ENCODE measurements around the gene EPC2. TPM values are rescaled to one million over a fixed set of nuclear protein-coding genes. Genes with fewer than 3 reads are reported as not detected.

EPC2 gene
- total RNA-seq, 1 experiment from 2014 or later, result 32.4 TPM

DNA sequence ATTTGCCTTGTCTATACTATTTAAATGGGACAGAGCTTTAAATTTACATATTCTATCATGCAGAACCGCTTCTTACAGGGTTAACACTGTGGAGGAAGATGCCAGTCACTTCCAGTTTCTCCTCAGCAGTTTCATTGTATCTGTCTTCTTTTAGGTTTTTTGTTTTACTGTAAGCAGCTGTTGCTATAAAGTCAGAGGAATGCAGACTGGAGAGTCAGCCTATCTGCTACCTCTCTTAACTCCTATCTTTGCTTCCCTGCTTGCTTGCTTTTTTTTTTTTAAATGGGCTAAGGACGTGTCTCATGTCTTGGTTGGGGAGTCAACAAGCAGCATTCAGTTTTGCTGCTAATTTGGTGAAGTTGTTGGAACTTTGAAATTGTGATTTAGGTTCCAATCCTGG, 8.9 kb downstream of the EPC2 start:
- CTCF ChIA-PET, result no interaction called here
- intact Hi-C loops (cut with micrococcal nuclease; ENCODE audit: unreplicated experiment), result no loop called here
- no peak for DNase-seq (ENCODE audit: low spot score)
- POLR2A ChIA-PET (ENCODE audit: low non-redundant PET), result no interaction called here
- no TSS peak for BruUV-seq (replicated peaks)
- H3K4me1 ChIP-seq (ENCODE audit: insufficient read depth, low read length, poor library complexity, severe bottlenecking), result peaks cover 29% of the 10 kb centered on the region
- H3K9me3 ChIP-seq (ENCODE audit: low read depth, low read length, poor library complexity, severe bottlenecking), result no peaks in the 10 kb centered on the region
- no peaks in the 10 kb centered on the region for H3K36me3 ChIP-seq (ENCODE audit: insufficient read depth, low read length, poor library complexity, severe bottlenecking)
- no peak overlapping the region for H3K4me3 ChIP-seq (ENCODE audit: low read depth, low read length, poor library complexity, severe bottlenecking)
- no peaks in the 10 kb centered on the region for H3K27me3 ChIP-seq (replicated peaks; ENCODE audit: insufficient read depth, low read depth, low read length, poor library complexity)
- H3K27ac ChIP-seq (ENCODE audit: low read depth, low read length, poor library complexity, severe bottlenecking), result no peak overlapping the region
- TF ChIP-seq, protein P1, sequence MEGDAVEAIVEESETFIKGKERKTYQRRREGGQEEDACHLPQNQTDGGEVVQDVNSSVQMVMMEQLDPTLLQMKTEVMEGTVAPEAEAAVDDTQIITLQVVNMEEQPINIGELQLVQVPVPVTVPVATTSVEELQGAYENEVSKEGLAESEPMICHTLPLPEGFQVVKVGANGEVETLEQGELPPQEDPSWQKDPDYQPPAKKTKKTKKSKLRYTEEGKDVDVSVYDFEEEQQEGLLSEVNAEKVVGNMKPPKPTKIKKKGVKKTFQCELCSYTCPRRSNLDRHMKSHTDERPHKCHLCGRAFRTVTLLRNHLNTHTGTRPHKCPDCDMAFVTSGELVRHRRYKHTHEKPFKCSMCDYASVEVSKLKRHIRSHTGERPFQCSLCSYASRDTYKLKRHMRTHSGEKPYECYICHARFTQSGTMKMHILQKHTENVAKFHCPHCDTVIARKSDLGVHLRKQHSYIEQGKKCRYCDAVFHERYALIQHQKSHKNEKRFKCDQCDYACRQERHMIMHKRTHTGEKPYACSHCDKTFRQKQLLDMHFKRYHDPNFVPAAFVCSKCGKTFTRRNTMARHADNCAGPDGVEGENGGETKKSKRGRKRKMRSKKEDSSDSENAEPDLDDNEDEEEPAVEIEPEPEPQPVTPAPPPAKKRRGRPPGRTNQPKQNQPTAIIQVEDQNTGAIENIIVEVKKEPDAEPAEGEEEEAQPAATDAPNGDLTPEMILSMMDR (conservative IDR thresholded peaks at IDR 0.05; ENCODE audit: low read depth, low read length), result no peak
- no peak for TF ChIP-seq EZH2 (IDR thresholded peaks at IDR 0.05; ENCODE audit: borderline replicate concordance, low read depth, low read length, poor library complexity, severe bottlenecking)

DNA sequence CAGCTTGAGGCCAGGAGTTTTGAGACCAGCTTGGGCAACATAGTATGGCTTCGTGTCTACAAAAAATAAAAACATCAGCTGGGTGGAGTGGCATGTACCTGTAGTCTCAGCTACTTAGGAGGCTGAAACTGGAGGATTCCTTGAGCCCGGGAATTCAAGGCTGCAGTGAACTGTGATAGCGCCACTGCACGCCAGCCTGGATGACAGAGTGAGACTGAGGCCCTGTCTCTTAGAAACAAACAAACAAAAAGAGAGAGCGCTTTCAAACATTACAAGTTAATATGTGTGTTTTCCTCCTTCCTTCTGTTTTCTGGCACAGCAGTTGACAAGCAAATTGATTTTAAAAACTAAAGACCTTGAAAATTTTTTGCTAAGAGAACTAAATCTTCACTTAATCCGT, 9.9 kb downstream of the EPC2 start:
- DNase-seq (ENCODE audit: low spot score), result no peak
- Histone ChIP-seq H3K9me3 (ENCODE audit: low read depth, low read length, poor library complexity, severe bottlenecking) (no peaks in the 10 kb centered on the region), H3K4me3 (ENCODE audit: low read depth, low read length, poor library complexity, severe bottlenecking) (no peak overlapping the region), H3K27ac (ENCODE audit: low read depth, low read length, poor library complexity, severe bottlenecking) (no peak overlapping the region), H3K36me3 (ENCODE audit: insufficient read depth, low read length, poor library complexity, severe bottlenecking) (no peaks in the 10 kb centered on the region), H3K4me1 (ENCODE audit: insufficient read depth, low read length, poor library complexity, severe bottlenecking) (peaks cover 36% of the 10 kb centered on the region), H3K27me3 (replicated peaks; ENCODE audit: insufficient read depth, low read depth, low read length, poor library complexity) (no peaks in the 10 kb centered on the region)
- ChIA-PET POLR2A (ENCODE audit: low non-redundant PET) (no interaction called here), CTCF (no interaction called here)
- no TSS peak for BruUV-seq (replicated peaks)
- intact Hi-C loops (cut with micrococcal nuclease; ENCODE audit: unreplicated experiment), result no loop called here
- TF ChIP-seq EZH2 (IDR thresholded peaks at IDR 0.05; ENCODE audit: borderline replicate concordance, low read depth, low read length, poor library complexity, severe bottlenecking), result no peak
- TF ChIP-seq, protein P1 (conservative IDR thresholded peaks at IDR 0.05; ENCODE audit: low read depth, low read length), result no peak

DNA sequence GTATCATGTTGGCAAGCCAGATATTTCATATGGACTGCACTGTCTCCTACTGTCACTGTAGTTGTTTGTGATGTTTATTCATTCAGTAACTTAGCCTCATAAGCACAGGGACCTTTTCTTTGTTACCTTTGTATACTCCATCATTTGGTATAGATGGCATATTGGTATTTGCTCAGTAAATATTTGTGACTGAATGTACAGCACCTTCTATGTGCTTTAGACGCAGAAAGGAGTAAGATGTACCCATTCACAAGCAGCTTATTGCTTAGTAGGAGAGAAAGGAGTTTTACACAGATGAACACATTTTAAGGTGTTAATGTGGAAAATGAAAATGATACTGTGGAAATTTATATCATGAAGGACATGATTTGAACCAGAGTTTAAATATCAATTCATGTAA, 12.0 kb downstream of the EPC2 start:
- ChIA-PET POLR2A (ENCODE audit: low non-redundant PET) (no interaction called here), CTCF (interaction anchor here (0.7 kb wide), 1 partner anchor 11 kb away, joined by 5 read pairs; no protein-coding TSS in a partner anchor)
- no TSS peak for BruUV-seq (replicated peaks)
- Histone ChIP-seq H3K4me3 (ENCODE audit: low read depth, low read length, poor library complexity, severe bottlenecking) (no peak overlapping the region), H3K9me3 (ENCODE audit: low read depth, low read length, poor library complexity, severe bottlenecking) (no peaks in the 10 kb centered on the region), H3K27ac (ENCODE audit: low read depth, low read length, poor library complexity, severe bottlenecking) (no peak overlapping the region), H3K4me1 (ENCODE audit: insufficient read depth, low read length, poor library complexity, severe bottlenecking) (peaks cover 56% of the 10 kb centered on the region), H3K36me3 (ENCODE audit: insufficient read depth, low read length, poor library complexity, severe bottlenecking) (no peaks in the 10 kb centered on the region), H3K27me3 (replicated peaks; ENCODE audit: insufficient read depth, low read depth, low read length, poor library complexity) (no peaks in the 10 kb centered on the region)
- intact Hi-C loops (cut with micrococcal nuclease; ENCODE audit: unreplicated experiment), result no loop called here
- TF ChIP-seq, protein P1 (conservative IDR thresholded peaks at IDR 0.05; ENCODE audit: low read depth, low read length), result no peak
- TF ChIP-seq EZH2 (IDR thresholded peaks at IDR 0.05; ENCODE audit: borderline replicate concordance, low read depth, low read length, poor library complexity, severe bottlenecking), result no peak
- DNase-seq (ENCODE audit: low spot score), result no peak
